Uterus (tissue), 2 donors: Measurements from ENCODE around the gene SLC8A1.

Experiments
- POLR2A ChIP-seq, 2 donors: fragments of 450-650 bp; IDR thresholded peaks; one replicate each; pipeline ENCODE4 v1.6.1; 2016; ENCODE audit warnings: antibody characterized with exemption in 2 of 2, mild to moderate bottlenecking in 1 of 2, moderate library complexity in 1 of 2
- TF ChIP-seq, protein P1 (sequence below), 4 experiments: fragments of 200-600 bp in 2 of 4; fragments of 450-650 bp in 2 of 4; sonication (generic) in 2 of 4; IDR thresholded peaks; one replicate each; pipeline ENCODE4 v1.5.1; 2016 to 2019; ENCODE audit warnings: antibody characterized with exemption in 4 of 4, mild to moderate bottlenecking in 2 of 4, moderate library complexity in 1 of 4

DNA sequence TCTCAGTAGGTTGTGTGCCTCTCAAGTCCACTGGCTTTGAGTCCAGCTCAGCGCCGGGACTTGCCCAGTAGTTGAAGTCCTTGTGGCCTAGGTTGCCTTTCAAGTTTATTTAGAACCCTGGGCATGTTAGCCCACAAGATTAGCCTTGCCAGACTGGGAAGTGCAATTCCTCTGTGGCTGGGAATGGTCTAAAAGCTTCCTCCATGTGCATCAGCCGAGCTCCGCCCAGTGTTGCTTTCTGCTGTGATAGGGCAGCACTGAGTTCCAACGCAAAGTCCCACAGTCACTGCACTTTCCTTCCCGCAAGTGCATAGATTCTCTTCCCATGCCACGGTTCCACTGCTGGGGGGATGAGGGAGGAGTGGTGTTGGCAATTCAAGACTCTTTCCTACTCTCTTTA is 364.0 kb downstream of the SLC8A1 start:
- TF ChIP-seq, protein P1, sequence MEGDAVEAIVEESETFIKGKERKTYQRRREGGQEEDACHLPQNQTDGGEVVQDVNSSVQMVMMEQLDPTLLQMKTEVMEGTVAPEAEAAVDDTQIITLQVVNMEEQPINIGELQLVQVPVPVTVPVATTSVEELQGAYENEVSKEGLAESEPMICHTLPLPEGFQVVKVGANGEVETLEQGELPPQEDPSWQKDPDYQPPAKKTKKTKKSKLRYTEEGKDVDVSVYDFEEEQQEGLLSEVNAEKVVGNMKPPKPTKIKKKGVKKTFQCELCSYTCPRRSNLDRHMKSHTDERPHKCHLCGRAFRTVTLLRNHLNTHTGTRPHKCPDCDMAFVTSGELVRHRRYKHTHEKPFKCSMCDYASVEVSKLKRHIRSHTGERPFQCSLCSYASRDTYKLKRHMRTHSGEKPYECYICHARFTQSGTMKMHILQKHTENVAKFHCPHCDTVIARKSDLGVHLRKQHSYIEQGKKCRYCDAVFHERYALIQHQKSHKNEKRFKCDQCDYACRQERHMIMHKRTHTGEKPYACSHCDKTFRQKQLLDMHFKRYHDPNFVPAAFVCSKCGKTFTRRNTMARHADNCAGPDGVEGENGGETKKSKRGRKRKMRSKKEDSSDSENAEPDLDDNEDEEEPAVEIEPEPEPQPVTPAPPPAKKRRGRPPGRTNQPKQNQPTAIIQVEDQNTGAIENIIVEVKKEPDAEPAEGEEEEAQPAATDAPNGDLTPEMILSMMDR (IDR thresholded peaks at IDR 0.05), result no peak
- no peak for TF ChIP-seq POLR2A (IDR thresholded peaks at IDR 0.05)
